HG03095 (cell line): ENCODE results near the gene CR1.
"Not testable (repeated sequence)": the region's sequence is repeated elsewhere in the genome, so short reads cannot be mapped to it uniquely, and the experiment has no call there.

Experiments
- ATAC-seq: cut with Tn5 transposase; IDR thresholded peaks from one replicate; pipeline ENCODE4 v1.9.1; 2021; ENCODE audit warnings: moderate library complexity; ENCODE audit not compliant: unreplicated experiment

Gene CR1

DNA sequence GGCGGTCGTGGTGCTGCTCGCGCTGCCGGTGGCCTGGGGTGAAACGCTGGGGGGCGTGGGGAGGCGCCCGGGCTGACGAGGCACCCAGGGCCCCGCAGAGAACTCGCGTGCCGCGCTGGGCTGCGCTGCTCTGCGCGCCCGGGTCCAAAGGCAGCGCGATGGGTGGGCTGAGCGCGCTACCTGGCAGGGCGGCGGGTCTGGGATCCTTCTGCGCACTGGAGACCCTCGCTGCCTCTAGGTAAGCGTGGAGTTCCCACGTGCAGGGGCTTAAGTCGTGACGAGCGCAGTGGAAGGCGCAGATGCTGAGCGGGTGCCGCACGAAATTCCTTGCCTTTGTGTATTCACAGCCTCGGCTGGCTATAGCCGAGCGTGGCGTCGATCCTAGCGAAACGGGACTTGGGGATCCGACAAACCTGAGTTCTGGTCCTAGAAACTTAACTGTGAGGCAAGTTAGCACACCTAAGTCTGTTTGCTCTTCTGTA lies 173.6 kb downstream of the CR1 start:
- no peak for ATAC-seq

DNA sequence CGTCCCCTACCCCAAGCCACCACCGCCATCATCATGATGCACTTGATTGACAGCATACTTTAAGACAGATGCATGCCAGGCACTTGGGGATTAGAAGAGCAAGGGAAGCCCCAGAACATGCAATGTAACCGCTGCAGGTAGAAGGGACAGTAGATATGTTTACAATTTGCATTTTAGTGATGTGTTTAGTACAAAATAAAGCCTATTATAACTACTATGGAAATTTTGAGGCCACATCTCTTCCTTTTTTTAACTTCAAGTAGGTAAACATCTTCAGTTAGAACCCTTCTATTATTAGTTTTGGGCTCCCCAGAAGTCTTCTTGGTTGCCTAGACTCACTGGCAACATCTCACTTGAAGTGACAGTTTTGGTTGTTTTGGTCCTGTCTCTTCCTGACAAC lies 174.2 kb downstream of the CR1 start:
- ATAC-seq, result no peak

- ATAC-seq, result no peak
These were observed 175.0 kb downstream of the CR1 start for GRCh38 chr1:207670997-207671396.

- no peak for ATAC-seq
These were observed 176.7 kb downstream of the CR1 start for GRCh38 chr1:207672522-207673130.

- no peak for ATAC-seq
These were observed 177.4 kb downstream of the CR1 start for GRCh38 chr1:207673399-207673798.

DNA sequence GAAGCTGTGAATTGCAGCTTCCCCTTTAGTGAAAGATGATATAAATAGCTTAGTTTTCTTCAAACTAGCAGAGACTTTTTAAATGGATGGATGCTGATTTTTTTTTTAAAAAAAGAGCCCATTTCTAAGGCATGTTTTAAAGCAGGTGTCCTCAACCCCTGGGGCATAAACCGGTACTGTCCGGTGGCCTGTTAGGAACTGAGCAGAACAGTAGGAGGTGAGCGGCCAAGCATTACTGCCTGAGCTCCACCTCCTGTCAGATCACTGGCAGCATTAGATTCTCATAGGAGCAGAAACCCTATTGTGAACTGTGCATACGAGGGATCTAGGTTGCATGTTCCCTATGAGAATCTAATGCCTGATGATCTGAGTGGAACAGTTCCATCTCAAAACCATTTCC lies 180.2 kb downstream of the CR1 start:
- ATAC-seq, result no peak

DNA sequence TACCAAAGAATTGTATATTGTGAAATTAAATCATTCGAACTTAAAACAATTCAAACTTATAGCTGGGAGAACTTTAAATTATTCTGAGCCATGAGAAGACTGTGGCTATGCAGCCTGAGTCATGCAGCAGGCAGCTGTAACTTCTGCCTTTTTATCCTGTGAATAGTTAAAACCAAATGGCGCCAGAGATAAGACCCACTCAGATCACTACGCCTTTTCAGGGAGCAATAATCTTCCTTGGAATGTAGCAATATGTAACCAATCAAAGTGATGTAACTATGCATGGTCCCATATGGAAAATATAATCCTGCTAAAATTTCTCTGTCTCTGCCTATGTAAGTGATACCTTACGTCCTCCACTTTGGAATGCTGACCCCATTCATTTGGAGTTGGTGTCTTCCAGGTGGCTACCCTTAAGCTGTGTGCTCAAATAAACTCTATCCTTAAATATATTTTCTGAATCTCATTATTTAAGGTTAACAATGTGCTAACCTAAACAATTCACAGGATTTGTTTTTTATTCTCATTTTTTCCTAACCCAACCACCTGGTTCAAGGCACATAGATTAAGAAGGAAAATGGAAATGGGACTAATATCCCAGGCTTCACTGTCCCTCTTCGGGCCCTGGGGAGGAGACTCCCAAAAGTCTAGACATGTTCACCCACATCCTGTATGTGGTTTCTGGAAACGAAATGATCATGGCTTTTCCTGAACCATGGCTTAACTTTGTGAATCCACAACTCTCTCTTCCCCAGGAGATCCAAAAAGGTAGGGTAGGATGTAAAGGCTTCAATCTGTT lies 184.8 kb downstream of the CR1 start:
- not testable (repeated sequence) for ATAC-seq

DNA sequence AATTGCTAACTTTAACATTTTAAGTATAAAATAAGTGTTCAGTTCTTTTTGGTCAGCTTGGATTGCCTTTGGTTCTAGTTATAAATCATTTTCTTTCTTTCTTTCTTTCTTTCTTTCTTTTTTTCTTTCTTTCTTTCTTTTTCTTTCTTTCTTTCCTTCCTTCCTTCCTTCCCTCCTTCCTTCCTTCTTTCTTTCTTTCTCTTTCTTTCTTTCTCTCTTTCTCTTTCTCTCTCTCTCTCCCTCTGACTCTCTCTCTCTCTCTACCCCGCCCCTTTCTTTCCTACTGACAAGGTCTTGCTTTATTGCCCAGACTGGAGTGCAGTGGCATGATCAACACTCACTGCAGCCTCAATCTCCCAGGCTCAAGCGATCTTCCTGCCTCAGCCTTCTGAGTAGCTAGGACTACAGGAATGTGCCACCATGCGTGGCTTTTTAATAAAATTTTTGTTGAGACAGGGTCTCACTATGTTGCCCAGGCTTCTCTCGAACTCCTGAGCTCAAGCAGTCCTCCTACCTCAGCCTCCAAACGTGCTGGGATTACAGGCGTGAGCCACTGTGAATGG lies 187.0 kb downstream of the CR1 start:
- ATAC-seq, result not testable (repeated sequence)

GRCh38 chr1:207690551-207690950 lies 194.6 kb downstream of the CR1 start:
- not testable (repeated sequence) for ATAC-seq

DNA sequence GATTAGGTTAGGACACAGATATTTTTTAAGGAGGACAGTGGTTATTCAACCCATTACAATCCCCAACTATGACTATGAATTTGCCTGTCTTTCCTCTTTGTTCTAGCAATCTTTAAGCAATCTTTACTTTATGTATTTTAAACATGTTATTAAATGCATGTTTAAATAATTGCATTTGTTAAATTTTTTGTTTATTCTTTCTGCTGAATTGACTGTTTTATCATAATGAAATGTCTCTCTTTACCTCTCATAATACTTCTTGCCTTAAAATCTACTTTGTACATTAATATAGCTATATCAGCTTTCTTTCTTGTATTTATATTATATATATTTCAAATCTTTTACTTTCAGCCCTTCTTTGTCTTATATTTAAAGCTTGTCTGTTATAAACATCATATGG lies 195.1 kb downstream of the CR1 start:
- ATAC-seq, result no peak
